Keratinocyte (primary cell): Measurements from ENCODE around the gene BCAM. TPM values are rescaled to one million over a fixed set of nuclear protein-coding genes. Genes with fewer than 3 reads are reported as not detected.

Experiments used
- DNase-seq: peaks from one replicate; pipeline ENCODE4 v3.0.0-alpha.2; 2011; ENCODE audit warnings: low read depth, missing footprints, low spot score
- FAIRE-seq: peaks from 2 replicates; lab custom pipeline; 2011; peaks lifted over from hg19 to GRCh38; lab: Jason Lieb, UNC
- H2AFZ ChIP-seq: 2 replicates; pipeline ENCODE4 v1.6.0; 2012; ENCODE audit warnings: low read length, control low read depth, inconsistent platforms; ENCODE audit not compliant: control insufficient read depth
- H3K27ac ChIP-seq: 2 replicates; pipeline ENCODE4 v1.5.1; 2011; ENCODE audit warnings: low read length; ENCODE audit not compliant: control insufficient read depth, insufficient read depth
- H3K27me3 ChIP-seq: 3 replicates; pipeline ENCODE4 v1.6.0; 2011; ENCODE audit warnings: low read length; ENCODE audit not compliant: control insufficient read depth, insufficient read depth; ENCODE audit errors: extremely low read depth
- H3K36me3 ChIP-seq, 2 experiments: 2 replicates in 1 of 2; 3 replicates in 1 of 2; pipeline ENCODE4 v1.5.1; 2011; ENCODE audit warnings: low read length in 2 of 2, mild to moderate bottlenecking in 1 of 2; ENCODE audit not compliant: control insufficient read depth in 2 of 2, insufficient read depth in 2 of 2; ENCODE audit errors: extremely low read depth in 1 of 2
- H3K4me1 ChIP-seq: 3 replicates; pipeline ENCODE4 v1.5.1; 2011; ENCODE audit warnings: low read length; ENCODE audit not compliant: control insufficient read depth, insufficient read depth; ENCODE audit errors: extremely low read depth
- H3K4me2 ChIP-seq: 3 replicates; pipeline ENCODE4 v1.6.0; 2011; ENCODE audit warnings: low read depth, low read length; ENCODE audit not compliant: control insufficient read depth, insufficient read depth; ENCODE audit errors: extremely low read depth
- H3K4me3 ChIP-seq, 3 experiments: fragments of 200-600 bp in 1 of 3; sonication (generic) in 1 of 3; 2 replicates in 2 of 3; 3 replicates in 1 of 3; pipeline ENCODE4 v1.5.1; 2011 to 2016; ENCODE audit warnings: low read length in 3 of 3, mild to moderate bottlenecking in 3 of 3, control low read depth in 2 of 3, inconsistent platforms in 1 of 3, low read depth in 1 of 3, mixed read lengths in 1 of 3, mixed run types in 1 of 3, moderate library complexity in 1 of 3; ENCODE audit not compliant: control insufficient read depth in 2 of 3, insufficient read depth in 2 of 3; ENCODE audit errors: extremely low read depth in 1 of 3
- H3K79me2 ChIP-seq: 2 replicates; pipeline ENCODE4 v1.6.0; 2012; ENCODE audit warnings: low read length; ENCODE audit not compliant: control insufficient read depth, insufficient read depth
- H3K9ac ChIP-seq: 3 replicates; pipeline ENCODE4 v1.6.0; 2011; ENCODE audit warnings: low read length; ENCODE audit not compliant: control insufficient read depth, insufficient read depth; ENCODE audit errors: extremely low read depth
- H3K9me1 ChIP-seq: 3 replicates; pipeline ENCODE4 v1.6.0; 2011; ENCODE audit warnings: low read length; ENCODE audit not compliant: control insufficient read depth, insufficient read depth; ENCODE audit errors: extremely low read depth
- H3K9me3 ChIP-seq: 2 replicates; pipeline ENCODE4 v1.5.1; 2012; ENCODE audit warnings: low read depth, low read length; ENCODE audit not compliant: control insufficient read depth
- H4K20me1 ChIP-seq: 3 replicates; pipeline ENCODE4 v1.6.0; 2011; ENCODE audit warnings: low read length; ENCODE audit not compliant: control insufficient read depth, insufficient read depth; ENCODE audit errors: extremely low read depth
- EZH2 ChIP-seq: IDR thresholded peaks from one replicate; pipeline ENCODE4 v1.6.1; 2012; ENCODE audit warnings: inconsistent platforms, mild to moderate bottlenecking, low read length, moderate library complexity
- dilution Hi-C: fragments of 300-500 bp; cut with MboI; formaldehyde crosslinking; loops from one replicate; pipeline ENCODE4 v1.7.0; 2020; ENCODE audit warnings: low sequenced_read_pairs; ENCODE audit not compliant: extremely low pct_ligation_motif_present
- polyA plus RNA-seq, 5 experiments: library from polyadenylated mRNA; depleted of rRNA in 3 of 5; stranded (reverse) in 3 of 5; stranded (forward) in 1 of 5; unstranded in 1 of 5; fragments of >200 nt; gene quantifications; 1 replicate in 1 of 5; 2 replicates in 3 of 5; 3 replicates in 1 of 5; pipeline versions ENCODE4 v1.2.1 to v1.2.3, GENCODE V29; 2011 to 2012; ENCODE audit warnings: missing spikeins in 2 of 5, low read depth in 1 of 5, low replicate concordance in 1 of 5
- small RNA-seq, 3 experiments: library from RNA; depleted of rRNA; stranded (forward); fragments of <200 nt; gene quantifications; one replicate each; pipeline ENCODE3, GENCODE V24; 2012; ENCODE audit warnings: low read depth in 3 of 3, low replicate concordance in 1 of 3; ENCODE audit not compliant: insufficient read length in 3 of 3
- TF ChIP-seq, protein P1 (sequence below), 3 experiments: IDR thresholded peaks in 1 of 3; conservative IDR thresholded peaks in 1 of 3; optimal IDR thresholded peaks in 1 of 3; 2 replicates in 2 of 3; 3 replicates in 1 of 3; pipeline versions ENCODE3 to v1.5.1; 2011; ENCODE audit warnings: low read length in 3 of 3, mild to moderate bottlenecking in 3 of 3, moderate library complexity in 2 of 3, control low read depth in 1 of 3, inconsistent platforms in 1 of 3; ENCODE audit not compliant: insufficient read depth in 2 of 3; ENCODE audit errors: extremely low read depth in 1 of 3

The BCAM gene
- polyA plus RNA-seq, 1 donor (not counting 4 experiments of a cell fraction or from before 2014, with no cell fraction given): 13.6 TPM

DNA sequence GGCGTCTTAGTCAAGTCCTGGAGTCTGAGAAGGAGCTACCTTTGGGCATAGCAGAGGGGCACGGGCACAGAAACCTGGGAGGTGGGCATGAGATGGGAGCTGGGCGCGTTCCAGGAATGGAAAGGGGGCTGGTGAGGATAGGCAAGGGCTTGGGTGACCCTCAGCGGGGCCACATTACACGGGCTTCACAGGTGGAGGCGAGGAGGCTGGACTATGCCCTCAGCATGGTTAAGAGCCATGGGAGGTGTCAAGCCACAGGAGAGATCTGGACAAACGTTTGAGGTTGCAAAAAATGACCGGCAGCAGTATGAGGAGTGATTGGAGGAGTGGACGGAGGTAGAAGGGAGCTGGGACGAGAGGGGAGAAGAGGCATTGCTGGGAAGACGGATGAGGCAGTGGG lies 58.7 kb downstream of the BCAM start:
- H3K36me3 ChIP-seq: peaks cover 5 to 17% of the 10 kb centered on the region in 2 experiments
- no peak overlapping the region for H3K4me2 ChIP-seq
- dilution Hi-C loops: no loop called here
- no peaks in the 10 kb centered on the region for H3K9me3 ChIP-seq
- H3K9me1 ChIP-seq: no peaks in the 10 kb centered on the region
- H2AFZ ChIP-seq: no peak overlapping the region
- H3K4me3 ChIP-seq: no peak overlapping the region
- no peaks in the 10 kb centered on the region for H3K4me1 ChIP-seq
- H4K20me1 ChIP-seq: no peaks in the 10 kb centered on the region
- no peak overlapping the region for H3K9ac ChIP-seq
- FAIRE-seq: no peak
- H3K27me3 ChIP-seq: no peaks in the 10 kb centered on the region
- H3K79me2 ChIP-seq: no peaks in the 10 kb centered on the region
- TF ChIP-seq, protein P1, sequence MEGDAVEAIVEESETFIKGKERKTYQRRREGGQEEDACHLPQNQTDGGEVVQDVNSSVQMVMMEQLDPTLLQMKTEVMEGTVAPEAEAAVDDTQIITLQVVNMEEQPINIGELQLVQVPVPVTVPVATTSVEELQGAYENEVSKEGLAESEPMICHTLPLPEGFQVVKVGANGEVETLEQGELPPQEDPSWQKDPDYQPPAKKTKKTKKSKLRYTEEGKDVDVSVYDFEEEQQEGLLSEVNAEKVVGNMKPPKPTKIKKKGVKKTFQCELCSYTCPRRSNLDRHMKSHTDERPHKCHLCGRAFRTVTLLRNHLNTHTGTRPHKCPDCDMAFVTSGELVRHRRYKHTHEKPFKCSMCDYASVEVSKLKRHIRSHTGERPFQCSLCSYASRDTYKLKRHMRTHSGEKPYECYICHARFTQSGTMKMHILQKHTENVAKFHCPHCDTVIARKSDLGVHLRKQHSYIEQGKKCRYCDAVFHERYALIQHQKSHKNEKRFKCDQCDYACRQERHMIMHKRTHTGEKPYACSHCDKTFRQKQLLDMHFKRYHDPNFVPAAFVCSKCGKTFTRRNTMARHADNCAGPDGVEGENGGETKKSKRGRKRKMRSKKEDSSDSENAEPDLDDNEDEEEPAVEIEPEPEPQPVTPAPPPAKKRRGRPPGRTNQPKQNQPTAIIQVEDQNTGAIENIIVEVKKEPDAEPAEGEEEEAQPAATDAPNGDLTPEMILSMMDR (optimal IDR thresholded peaks at IDR 0.05 in 1 of 3, IDR thresholded peaks at IDR 0.05 in 1 of 3, conservative IDR thresholded peaks at IDR 0.05 in 1 of 3; ENCODE audit: extremely low read depth in 1 of 3, insufficient read depth in 2 of 3, low read length in 3 of 3): no peak
- no peak for TF ChIP-seq EZH2
- no peak overlapping the region for H3K27ac ChIP-seq
- DNase-seq: no peak

- dilution Hi-C loops: no loop called here
- H3K9me1 ChIP-seq: no peaks in the 10 kb centered on the region
- no peak overlapping the region for H3K27ac ChIP-seq
- no peaks in the 10 kb centered on the region for H3K27me3 ChIP-seq
- H3K9me3 ChIP-seq: no peaks in the 10 kb centered on the region
- no peak for FAIRE-seq
- no peaks in the 10 kb centered on the region for H4K20me1 ChIP-seq
- H2AFZ ChIP-seq: no peak overlapping the region
- no peaks in the 10 kb centered on the region for H3K4me1 ChIP-seq
- no peak overlapping the region for H3K4me2 ChIP-seq
- TF ChIP-seq, protein P1 (optimal IDR thresholded peaks at IDR 0.05 in 1 of 3, IDR thresholded peaks at IDR 0.05 in 1 of 3, conservative IDR thresholded peaks at IDR 0.05 in 1 of 3; ENCODE audit: extremely low read depth in 1 of 3, insufficient read depth in 2 of 3, low read length in 3 of 3): no peak
- no peak for TF ChIP-seq EZH2
- no peaks in the 10 kb centered on the region for H3K79me2 ChIP-seq
- no peak for DNase-seq
- H3K9ac ChIP-seq: no peak overlapping the region
- H3K4me3 ChIP-seq: no peak overlapping the region
- peaks cover 15 to 28% of the 10 kb centered on the region in 2 experiments for H3K36me3 ChIP-seq
Measured at GRCh38 chr19:44869733-44870470, 61.0 kb downstream of the BCAM start.

Small RNAs within 50 kb of the gene (small RNA-seq; reads per million reads assigned to genes)
- gene RF00156: 0 reads per million in 3 experiments

Other genes starting within 250 kb of the BCAM start
- 0.06 to 0.07 TPM in 2 of 3 replicates, not detected in the other for gene IGSF23, start 195.5 kb upstream of the BCAM start, polyA plus RNA-seq
- 48.1 to 80.4 TPM (median 65.6 TPM) in 3 replicates for gene PVR, start 165.2 kb upstream of the BCAM start, polyA plus RNA-seq
- gene CEACAM19, start 137.6 kb upstream of the BCAM start, polyA plus RNA-seq: 2.4 to 7.1 TPM (median 3.7 TPM) in 3 replicates
- gene CEACAM16, start 110.0 kb upstream of the BCAM start, polyA plus RNA-seq: not detected in 3 replicates
- 1.1 to 1.8 TPM (median 1.5 TPM) in 3 replicates for gene BCL3, start 60.4 kb upstream of the BCAM start, polyA plus RNA-seq
- gene CBLC, start 31.2 kb upstream of the BCAM start, polyA plus RNA-seq: 27.8 to 58.6 TPM (median 30.1 TPM) in 3 replicates
- gene NECTIN2, start 37.2 kb downstream of the BCAM start, polyA plus RNA-seq: 26.8 to 38.9 TPM (median 29.8 TPM) in 3 replicates
- 46.9 to 92.1 TPM (median 56.0 TPM) in 3 replicates for gene TOMM40, start 82.2 kb downstream of the BCAM start, polyA plus RNA-seq
- gene APOE, start 96.7 kb downstream of the BCAM start, polyA plus RNA-seq: 27.9 to 217 TPM (median 30.2 TPM) in 3 replicates
- 0.40 to 0.79 TPM (median 0.65 TPM) in 3 replicates for gene APOC1, start 105.5 kb downstream of the BCAM start, polyA plus RNA-seq
- not detected in 3 replicates for gene APOC4, start 133.1 kb downstream of the BCAM start, polyA plus RNA-seq
- not detected in 3 replicates for gene APOC2, start 136.9 kb downstream of the BCAM start, polyA plus RNA-seq
- gene CLPTM1, start 146.3 kb downstream of the BCAM start, polyA plus RNA-seq: 44.6 to 74.6 TPM (median 47.1 TPM) in 3 replicates
- gene RELB, start 192.4 kb downstream of the BCAM start, polyA plus RNA-seq: 3.6 to 7.3 TPM (median 4.5 TPM) in 3 replicates
- 15.7 to 21.4 TPM (median 19.7 TPM) in 3 replicates for gene CLASRP, start 229.9 kb downstream of the BCAM start, polyA plus RNA-seq